Calu3 (cell line): ENCODE data around the gene HIVEP2. TPM values are rescaled to one million over a fixed set of nuclear protein-coding genes. Genes with fewer than 3 reads are reported as not detected.

Source experiments
- BruUV-seq: library from RNA; stranded (reverse); fragments of 400-500 nt; replicated peaks from 2 replicates; lab custom pipeline; 2021; lab: Mats Ljungman, UMichigan
- CTCF ChIA-PET: fragments of 300-600 bp; sonication (Branson Sonifier 250); formaldehyde crosslinking; loops from one replicate; lab custom pipeline; 2022; ENCODE audit warnings: antibody characterized with exemption; lab: Charles Lee
- DNase-seq: peaks from one replicate; pipeline ENCODE4 v3.0.0; 2022
- H3K27ac Mint-ChIP-seq: one replicate; pipeline ENCODE4 v1.8.0; 2022; ENCODE audit warnings: mixed read lengths; ENCODE audit not compliant: unreplicated experiment
- H3K27me3 Mint-ChIP-seq: one replicate; pipeline ENCODE4 v1.8.0; 2022; ENCODE audit warnings: mixed read lengths; ENCODE audit not compliant: unreplicated experiment
- H3K36me3 Mint-ChIP-seq: one replicate; pipeline ENCODE4 v1.8.0; 2022; ENCODE audit warnings: mild to moderate bottlenecking, moderate library complexity, mixed read lengths; ENCODE audit not compliant: insufficient read depth, unreplicated experiment
- H3K4me1 Mint-ChIP-seq: one replicate; pipeline ENCODE4 v1.8.0; 2022; ENCODE audit warnings: mild to moderate bottlenecking, low read depth, mixed read lengths; ENCODE audit not compliant: unreplicated experiment
- H3K4me3 Mint-ChIP-seq: one replicate; pipeline ENCODE4 v1.8.0; 2022; ENCODE audit warnings: mild to moderate bottlenecking, low read depth, moderate library complexity, mixed read lengths; ENCODE audit not compliant: unreplicated experiment
- H3K9me3 Mint-ChIP-seq: one replicate; pipeline ENCODE4 v1.8.0; 2022; ENCODE audit warnings: low read depth, mixed read lengths; ENCODE audit not compliant: unreplicated experiment
- intact Hi-C: fragments of 100-400 bp; cut with micrococcal nuclease; formaldehyde crosslinking; loops from one replicate; pipeline ENCODE4 v1.10.0; 2022; ENCODE audit not compliant: unreplicated experiment
- total RNA-seq: library from RNA; stranded (reverse); gene quantifications from 2 replicates; pipeline ENCODE4 v1.2.3, GENCODE V29; 2022
- TF ChIP-seq, protein P1 (sequence below): fragments of 200-600 bp; IDR thresholded peaks from one replicate; pipeline ENCODE4 v1.8.0; 2022; ENCODE audit warnings: antibody characterized with exemption; ENCODE audit not compliant: unreplicated experiment

The HIVEP2 gene
- total RNA-seq, 1 experiment from 2014 or later: 18.4 TPM

DNA sequence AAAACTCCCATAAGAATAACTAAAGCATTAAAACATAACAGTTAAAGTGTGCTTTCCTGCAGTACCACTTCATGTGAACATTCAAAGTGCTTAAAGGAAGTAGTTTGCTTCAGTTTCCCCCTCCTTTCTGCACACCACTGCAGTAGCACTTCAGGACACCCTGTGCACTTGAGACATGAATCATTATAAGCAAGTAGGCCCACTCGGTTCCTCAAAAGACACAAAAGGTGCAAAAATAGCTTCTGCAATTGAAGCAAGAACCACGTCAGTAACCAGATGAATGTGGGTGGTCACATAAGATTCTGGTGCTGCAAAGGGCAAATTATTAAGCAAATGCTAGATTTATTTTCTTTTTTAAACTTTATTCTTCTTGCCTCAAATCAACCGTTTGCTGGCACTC is 160.6 kb downstream of the HIVEP2 start:
- H3K36me3 Mint-ChIP-seq: no peaks in the 10 kb centered on the region
- no TSS peak for BruUV-seq
- no peaks in the 10 kb centered on the region for H3K27me3 Mint-ChIP-seq
- H3K9me3 Mint-ChIP-seq: no peaks in the 10 kb centered on the region
- peaks cover 7% of the 10 kb centered on the region for H3K4me1 Mint-ChIP-seq
- H3K4me3 Mint-ChIP-seq: no peak overlapping the region
- intact Hi-C loops: no loop called here
- CTCF ChIA-PET: no interaction called here
- no peak overlapping the region for H3K27ac Mint-ChIP-seq
- TF ChIP-seq, protein P1, sequence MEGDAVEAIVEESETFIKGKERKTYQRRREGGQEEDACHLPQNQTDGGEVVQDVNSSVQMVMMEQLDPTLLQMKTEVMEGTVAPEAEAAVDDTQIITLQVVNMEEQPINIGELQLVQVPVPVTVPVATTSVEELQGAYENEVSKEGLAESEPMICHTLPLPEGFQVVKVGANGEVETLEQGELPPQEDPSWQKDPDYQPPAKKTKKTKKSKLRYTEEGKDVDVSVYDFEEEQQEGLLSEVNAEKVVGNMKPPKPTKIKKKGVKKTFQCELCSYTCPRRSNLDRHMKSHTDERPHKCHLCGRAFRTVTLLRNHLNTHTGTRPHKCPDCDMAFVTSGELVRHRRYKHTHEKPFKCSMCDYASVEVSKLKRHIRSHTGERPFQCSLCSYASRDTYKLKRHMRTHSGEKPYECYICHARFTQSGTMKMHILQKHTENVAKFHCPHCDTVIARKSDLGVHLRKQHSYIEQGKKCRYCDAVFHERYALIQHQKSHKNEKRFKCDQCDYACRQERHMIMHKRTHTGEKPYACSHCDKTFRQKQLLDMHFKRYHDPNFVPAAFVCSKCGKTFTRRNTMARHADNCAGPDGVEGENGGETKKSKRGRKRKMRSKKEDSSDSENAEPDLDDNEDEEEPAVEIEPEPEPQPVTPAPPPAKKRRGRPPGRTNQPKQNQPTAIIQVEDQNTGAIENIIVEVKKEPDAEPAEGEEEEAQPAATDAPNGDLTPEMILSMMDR: no peak
- DNase-seq: no peak

DNA sequence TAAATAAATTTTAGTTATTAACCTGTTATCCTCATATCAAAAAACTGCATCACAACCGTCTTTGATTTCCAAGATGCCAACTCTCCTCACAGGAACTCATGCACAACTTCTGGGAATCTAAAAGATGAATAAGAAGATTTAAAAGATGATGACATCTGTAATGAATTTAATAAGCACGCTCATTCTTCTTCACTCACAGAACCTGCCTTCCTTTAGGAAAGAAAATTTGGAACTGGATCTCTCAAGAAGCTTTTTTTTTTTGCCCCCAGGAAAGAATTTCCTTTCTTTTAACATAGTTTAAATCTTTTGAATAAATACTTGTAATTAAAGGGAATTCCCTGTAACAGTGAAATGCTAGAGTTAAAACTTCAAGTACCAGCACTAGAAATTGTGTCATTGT is 161.5 kb downstream of the HIVEP2 start:
- no peaks in the 10 kb centered on the region for H3K36me3 Mint-ChIP-seq
- H3K27ac Mint-ChIP-seq: no peak overlapping the region
- no peak overlapping the region for H3K4me3 Mint-ChIP-seq
- H3K4me1 Mint-ChIP-seq: peaks cover 7% of the 10 kb centered on the region
- no peak for DNase-seq
- no peaks in the 10 kb centered on the region for H3K27me3 Mint-ChIP-seq
- H3K9me3 Mint-ChIP-seq: no peaks in the 10 kb centered on the region
- intact Hi-C loops: no loop called here
- TF ChIP-seq, protein P1: no peak
- no TSS peak for BruUV-seq
- CTCF ChIA-PET: no interaction called here

DNA sequence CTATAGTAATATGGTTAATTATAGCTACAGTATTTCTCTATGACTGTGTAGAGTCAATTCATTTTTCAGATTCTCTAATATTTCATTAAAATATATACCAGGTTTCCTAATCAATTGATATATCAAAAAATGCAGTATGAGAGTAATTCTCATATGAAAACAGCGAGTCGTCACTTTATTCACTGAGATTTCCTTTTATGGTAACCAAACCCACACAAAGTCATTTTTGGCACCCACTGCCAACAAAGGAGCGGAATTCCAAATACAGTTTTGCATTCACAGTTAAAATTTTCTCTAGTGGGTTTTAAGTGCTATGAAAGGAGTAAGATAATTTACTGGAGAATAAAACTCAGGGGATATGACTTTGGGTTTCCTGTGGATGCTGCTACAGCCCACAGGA is 163.8 kb downstream of the HIVEP2 start:
- H3K9me3 Mint-ChIP-seq: no peaks in the 10 kb centered on the region
- intact Hi-C loops: no loop called here
- no TSS peak for BruUV-seq
- no peak overlapping the region for H3K27ac Mint-ChIP-seq
- H3K27me3 Mint-ChIP-seq: no peaks in the 10 kb centered on the region
- CTCF ChIA-PET: interaction anchor here (0.5 kb wide), 1 partner anchor 547 kb away, joined by 7 read pairs; no protein-coding TSS in a partner anchor
- H3K4me3 Mint-ChIP-seq: no peak overlapping the region
- H3K4me1 Mint-ChIP-seq: no peaks in the 10 kb centered on the region
- no peak for DNase-seq
- TF ChIP-seq, protein P1: no peak
- no peaks in the 10 kb centered on the region for H3K36me3 Mint-ChIP-seq

DNA sequence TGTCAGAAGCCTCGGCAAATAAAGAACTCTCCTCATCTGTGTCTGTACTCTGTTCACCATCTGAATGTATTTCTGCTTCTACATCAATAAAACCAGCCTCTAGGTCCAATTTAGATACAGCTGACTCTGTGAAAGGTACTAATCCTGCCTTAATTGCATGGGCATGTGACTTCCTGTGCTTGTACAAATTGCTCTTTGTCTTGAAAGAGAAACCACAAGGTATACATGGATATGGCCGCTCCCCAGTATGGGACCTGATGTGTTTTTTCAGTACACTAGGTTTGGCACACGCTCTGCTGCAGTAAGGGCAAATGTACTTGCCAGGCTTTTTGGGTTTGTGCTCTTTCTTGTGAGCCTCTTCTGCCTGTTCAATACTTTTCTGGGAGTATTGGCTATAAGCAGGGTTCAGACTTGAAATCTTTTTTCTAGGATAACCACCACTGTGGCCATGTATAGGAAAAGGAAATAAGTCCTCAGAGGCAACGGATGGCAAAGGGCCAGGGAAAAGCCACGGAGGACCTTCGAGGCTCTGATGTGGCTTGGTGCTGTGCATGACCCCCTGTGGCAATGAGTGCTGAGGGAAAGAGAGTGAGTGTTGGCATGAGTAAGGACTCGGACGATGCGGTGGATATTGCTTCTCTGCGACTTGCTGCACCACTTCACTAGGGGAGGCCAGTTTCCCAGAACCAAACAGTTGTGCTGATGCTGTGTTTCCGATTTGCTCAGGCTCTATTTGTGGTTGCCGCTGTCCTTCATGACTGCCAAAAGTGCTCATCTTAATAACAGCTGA is 170.9 kb downstream of the HIVEP2 start:
- Mint-ChIP-seq H3K27me3 (no peaks in the 10 kb centered on the region), H3K36me3 (no peaks in the 10 kb centered on the region), H3K9me3 (no peaks in the 10 kb centered on the region), H3K4me3 (no peak overlapping the region), H3K4me1 (no peaks in the 10 kb centered on the region), H3K27ac (no peak overlapping the region)
- BruUV-seq: no TSS peak
- CTCF ChIA-PET: no interaction called here
- DNase-seq: no peak
- TF ChIP-seq, protein P1: no peak
- intact Hi-C loops: no loop called here
